ENCODE measurements around the gene PPP1R12B.

DNA sequence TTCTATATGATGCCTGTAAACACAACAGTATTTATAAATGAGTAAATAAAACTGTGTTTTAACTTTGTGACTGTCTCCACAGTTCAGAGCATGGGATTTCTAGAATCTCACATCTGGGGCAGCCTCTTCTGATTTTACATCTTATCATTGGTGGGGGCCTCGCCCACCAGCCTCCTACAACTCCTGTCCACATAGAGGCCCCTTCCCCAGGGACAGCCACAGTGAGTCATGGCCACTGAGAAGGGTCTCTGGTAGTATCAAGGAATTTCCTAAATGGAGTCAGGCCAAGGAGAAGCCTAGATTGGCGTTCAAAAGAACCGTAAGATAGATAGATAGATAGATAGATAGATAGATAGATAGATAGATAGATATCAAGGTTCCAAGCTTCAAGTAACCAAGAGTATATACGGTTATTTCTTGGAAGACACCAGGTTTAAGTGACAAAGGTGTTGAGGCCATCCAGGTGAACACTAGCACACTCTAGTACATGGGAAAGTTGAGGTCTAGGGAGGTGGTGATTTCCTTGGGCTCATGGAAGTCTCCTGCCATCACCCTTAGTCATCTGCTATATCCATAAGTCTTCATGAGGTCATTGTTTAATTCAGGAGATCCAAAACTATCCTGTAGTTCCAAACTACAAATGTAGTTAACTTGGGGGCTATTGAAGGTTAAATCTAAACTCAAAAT lies 240.1 kb downstream of the PPP1R12B start:
- TF ChIP-seq CTCF (IDR thresholded peaks at IDR 0.05; ENCODE audit: borderline replicate concordance, extremely low read depth, low read length, poor library complexity, severe bottlenecking) (no peak), EZH2 (IDR thresholded peaks at IDR 0.05; ENCODE audit: borderline replicate concordance, low read depth, low read length, severe bottlenecking) (no peak)
